GM12865 (cell line): Measurements from ENCODE around the gene POU6F2.

ENCODE experiments used
- DNase-seq: peaks from one replicate; pipeline ENCODE4 v3.0.0; 2010; ENCODE audit warnings: low read depth
- H3K4me3 ChIP-seq: 2 replicates; pipeline ENCODE4 v1.5.1; 2011; ENCODE audit warnings: mild to moderate bottlenecking, low read depth, low read length, control low read depth
- TF ChIP-seq, protein P1 (sequence below): IDR thresholded peaks from 2 replicates; pipeline ENCODE4 v1.5.1; 2011; ENCODE audit warnings: low read length, control low read depth, low read depth, inconsistent platforms; ENCODE audit not compliant: insufficient read depth; ENCODE audit errors: missing control alignments

The POU6F2 gene

DNA sequence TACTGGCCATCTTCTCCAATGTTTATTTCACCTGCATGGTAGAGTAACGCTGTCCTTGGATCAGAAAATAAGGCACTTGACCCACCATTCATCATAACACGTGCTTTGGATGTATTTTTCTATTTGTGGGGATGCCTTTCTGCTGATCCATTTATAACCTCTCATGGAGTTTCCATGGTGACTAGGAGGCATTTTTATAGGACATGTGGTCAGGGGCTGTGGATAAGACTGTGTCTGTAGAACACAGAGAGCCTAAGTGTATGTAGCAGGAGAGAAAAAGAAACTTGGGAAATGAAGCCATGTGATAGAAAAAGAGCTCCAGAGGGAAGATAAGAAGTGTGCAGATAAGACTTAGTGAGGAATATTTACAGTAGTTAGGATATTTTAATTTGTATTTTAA, 184.2 kb downstream of the POU6F2 start:
- DNase-seq, result no peak
- no peak overlapping the region for H3K4me3 ChIP-seq
- TF ChIP-seq, protein P1, sequence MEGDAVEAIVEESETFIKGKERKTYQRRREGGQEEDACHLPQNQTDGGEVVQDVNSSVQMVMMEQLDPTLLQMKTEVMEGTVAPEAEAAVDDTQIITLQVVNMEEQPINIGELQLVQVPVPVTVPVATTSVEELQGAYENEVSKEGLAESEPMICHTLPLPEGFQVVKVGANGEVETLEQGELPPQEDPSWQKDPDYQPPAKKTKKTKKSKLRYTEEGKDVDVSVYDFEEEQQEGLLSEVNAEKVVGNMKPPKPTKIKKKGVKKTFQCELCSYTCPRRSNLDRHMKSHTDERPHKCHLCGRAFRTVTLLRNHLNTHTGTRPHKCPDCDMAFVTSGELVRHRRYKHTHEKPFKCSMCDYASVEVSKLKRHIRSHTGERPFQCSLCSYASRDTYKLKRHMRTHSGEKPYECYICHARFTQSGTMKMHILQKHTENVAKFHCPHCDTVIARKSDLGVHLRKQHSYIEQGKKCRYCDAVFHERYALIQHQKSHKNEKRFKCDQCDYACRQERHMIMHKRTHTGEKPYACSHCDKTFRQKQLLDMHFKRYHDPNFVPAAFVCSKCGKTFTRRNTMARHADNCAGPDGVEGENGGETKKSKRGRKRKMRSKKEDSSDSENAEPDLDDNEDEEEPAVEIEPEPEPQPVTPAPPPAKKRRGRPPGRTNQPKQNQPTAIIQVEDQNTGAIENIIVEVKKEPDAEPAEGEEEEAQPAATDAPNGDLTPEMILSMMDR, result no peak

DNA sequence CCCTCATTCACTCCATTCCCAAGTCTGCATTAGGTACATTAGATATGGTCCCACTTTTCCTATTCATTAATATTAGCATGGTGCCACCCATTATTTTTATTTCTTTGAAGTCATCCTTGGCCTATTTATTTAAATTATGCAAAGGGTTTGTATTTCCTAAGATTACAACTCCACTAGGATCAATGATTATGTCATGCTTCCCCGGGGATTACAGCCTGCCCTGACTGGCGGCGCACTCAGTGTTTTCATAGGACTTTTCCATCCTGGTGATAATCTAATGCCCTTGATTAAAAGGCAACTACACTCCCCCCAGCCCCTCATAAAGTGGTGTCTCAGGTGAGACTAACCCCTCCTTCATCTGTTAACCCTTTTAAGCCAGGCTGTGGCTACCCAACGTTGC, 187.2 kb downstream of the POU6F2 start:
- TF ChIP-seq, protein P1, result no peak
- no peak for DNase-seq
- H3K4me3 ChIP-seq, result no peak overlapping the region

DNA sequence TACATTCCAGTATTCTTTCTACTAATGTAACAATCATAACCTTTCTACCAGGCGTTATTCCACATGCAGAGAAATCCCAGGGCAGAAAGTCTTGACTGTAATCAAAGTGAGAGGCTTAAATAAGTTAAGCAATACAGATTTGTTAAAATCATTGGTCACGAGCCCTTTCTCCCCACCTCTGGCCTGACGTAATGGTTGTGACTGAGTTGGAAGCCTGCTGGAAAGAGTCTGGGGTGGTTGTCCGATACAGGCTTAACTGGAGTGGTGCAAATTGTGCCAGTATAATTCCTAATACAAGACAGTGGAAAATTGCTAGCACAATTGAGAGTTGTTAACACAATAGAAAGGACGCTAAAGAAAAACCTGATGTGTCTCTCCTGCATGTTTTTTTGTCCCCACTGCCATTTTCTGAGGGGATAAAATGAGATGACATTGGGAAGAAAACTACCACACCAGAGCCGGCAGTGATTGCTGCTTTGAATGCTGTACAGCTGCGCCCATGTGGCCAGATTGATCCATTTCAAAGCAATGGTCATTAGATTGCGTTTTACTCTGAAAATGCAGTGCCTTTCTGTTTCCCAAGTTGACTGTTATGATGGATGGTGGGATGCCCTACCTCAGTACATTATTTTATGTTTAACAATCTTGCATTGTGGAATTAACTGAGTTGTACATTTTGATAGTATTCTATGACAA, 190.8 kb downstream of the POU6F2 start:
- TF ChIP-seq, protein P1, result no peak
- DNase-seq, result no peak
- no peak overlapping the region for H3K4me3 ChIP-seq

DNA sequence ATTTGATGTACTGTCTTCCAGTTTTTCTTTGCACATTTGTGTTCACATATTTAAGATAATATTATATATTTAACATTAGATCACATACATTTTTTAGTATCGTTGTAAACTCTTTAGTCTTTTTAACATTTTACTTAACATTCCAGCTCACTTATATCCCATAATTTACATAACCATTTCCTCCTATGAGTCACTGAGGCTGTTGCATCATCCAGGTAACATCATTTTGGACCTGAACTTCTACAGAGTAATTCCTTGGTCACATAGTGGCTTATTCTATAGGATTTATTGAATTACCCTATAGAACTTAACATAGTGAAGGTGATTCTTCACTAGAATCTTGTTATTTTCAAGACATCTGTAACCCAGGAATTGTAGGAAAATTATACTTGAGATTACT, 194.4 kb downstream of the POU6F2 start:
- DNase-seq, result no peak
- H3K4me3 ChIP-seq, result no peak overlapping the region
- TF ChIP-seq, protein P1, result no peak

DNA sequence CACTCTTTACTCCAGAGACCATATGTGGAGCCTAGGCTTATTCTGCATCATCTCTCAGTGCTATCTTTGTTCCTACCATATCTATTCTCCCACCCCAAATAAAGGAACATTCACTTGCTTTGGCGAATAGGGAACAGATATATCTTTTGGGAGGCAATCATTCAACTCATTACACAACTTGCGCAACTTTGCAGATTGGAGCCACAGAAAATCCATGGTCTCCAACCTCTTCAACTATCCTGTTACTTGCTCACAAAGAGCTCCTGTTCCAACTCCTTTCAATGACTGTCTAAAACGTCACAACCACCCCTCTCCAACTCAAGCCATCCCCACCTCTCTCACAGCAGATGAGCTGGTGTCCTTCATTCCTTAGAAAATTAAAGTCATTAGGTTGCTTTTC, 203.7 kb downstream of the POU6F2 start:
- TF ChIP-seq, protein P1, result no peak
- no peak for DNase-seq

DNA sequence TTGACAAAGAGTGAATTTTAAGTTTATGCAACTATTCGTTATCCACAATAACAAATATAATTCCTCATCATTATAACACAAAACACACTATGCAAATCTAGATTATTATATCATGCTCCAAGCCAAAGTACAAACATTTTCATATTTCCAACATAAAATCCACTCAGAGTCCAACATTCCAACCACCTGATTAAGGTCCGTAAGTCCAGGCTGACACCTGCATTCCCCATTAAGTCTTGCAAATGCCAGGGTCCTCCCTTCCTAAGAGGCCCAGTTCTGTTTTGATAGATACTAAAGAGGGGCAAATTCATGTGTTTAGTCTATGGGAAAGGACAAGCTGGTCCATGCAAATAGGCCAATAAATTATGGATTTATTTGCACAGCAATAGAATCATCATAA, 206.1 kb downstream of the POU6F2 start:
- H3K4me3 ChIP-seq, result no peak overlapping the region
- no peak for DNase-seq
- TF ChIP-seq, protein P1, result no peak

More for the DNA sequence above, 203.7 kb downstream of the POU6F2 start:
- no peak overlapping the region for H3K4me3 ChIP-seq

DNA sequence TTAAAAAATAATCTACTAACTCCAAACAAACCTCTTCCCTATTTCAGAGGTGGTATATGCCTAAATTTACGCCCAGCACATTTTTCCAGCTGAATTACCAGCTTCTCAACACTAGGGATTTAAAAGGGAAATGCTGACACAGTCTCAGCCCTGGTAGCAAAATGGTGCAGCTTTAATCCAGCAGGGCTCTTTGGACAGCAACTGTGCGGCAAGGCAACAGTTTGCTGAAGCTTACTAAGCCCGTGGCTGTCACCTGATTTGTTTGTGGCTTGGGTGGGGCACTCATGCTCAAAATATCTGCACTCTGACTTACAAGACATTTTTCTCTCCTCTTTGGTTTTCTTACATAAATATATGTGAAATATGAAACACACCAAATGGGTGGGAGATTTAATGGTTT, 206.7 kb downstream of the POU6F2 start:
- DNase-seq, result peak; percentile 37
- no peak overlapping the region for H3K4me3 ChIP-seq
- TF ChIP-seq, protein P1, result no peak
